Heart left ventricle (tissue), 16 donors: ENCODE data around the gene TTC27. TPM values are rescaled to one million over a fixed set of nuclear protein-coding genes. Genes with fewer than 3 reads are reported as not detected.
A peak's percentile ranks its signal among the peaks of the same experiment; 100 is the strongest.
"Not testable (repeated sequence)": the region's sequence is repeated elsewhere in the genome, so short reads cannot be mapped to it uniquely, and the experiment has no call there.

ENCODE experiments used
- ATAC-seq, 4 donors: fragments of 200-7000 bp; cut with Tn5 transposase; one replicate each; pipeline ENCODE4 v1.9.1; 2020 to 2022; ENCODE audit warnings: moderate library complexity in 4 of 4, mild to moderate bottlenecking in 3 of 4, moderate number of reproducible peaks in 1 of 4
- DNase-seq, 5 donors: peaks; one replicate each; pipeline ENCODE4 v3.0.0-alpha.2; 2020
- H3K27ac ChIP-seq, 12 donors: fragments of 200-600 bp; sonication (generic) in 4 of 12; one replicate each; pipeline versions ENCODE4 v1.5.0 to v1.8.0; 2016 to 2022; ENCODE audit warnings: mild to moderate bottlenecking in 2 of 12
- H3K27me3 ChIP-seq, 9 donors: fragments of 200-600 bp; sonication (generic) in 2 of 9; one replicate each; pipeline versions ENCODE4 v1.5.1 to v1.8.0; 2016 to 2022; ENCODE audit warnings: mild to moderate bottlenecking in 3 of 9
- H3K36me3 ChIP-seq, 9 donors: fragments of 200-600 bp; sonication (generic) in 2 of 9; one replicate each; pipeline versions ENCODE4 v1.5.0 to v1.8.0; 2018 to 2022; ENCODE audit warnings: mild to moderate bottlenecking in 2 of 9
- H3K4me1 ChIP-seq, 12 donors: fragments of 200-600 bp; sonication (generic) in 4 of 12; one replicate each; pipeline versions ENCODE4 v1.5.0 to v1.8.0; 2016 to 2022; ENCODE audit warnings: mild to moderate bottlenecking in 3 of 12
- H3K4me3 ChIP-seq, 12 donors: fragments of 200-600 bp; sonication (generic) in 4 of 12; one replicate each; pipeline versions ENCODE4 v1.5.0 to v1.8.0; 2017 to 2022; ENCODE audit warnings: mild to moderate bottlenecking in 9 of 12, moderate library complexity in 4 of 12
- H3K9me3 ChIP-seq, 12 donors: fragments of 200-600 bp; sonication (generic) in 4 of 12; one replicate each; pipeline versions ENCODE4 v1.5.0 to v1.8.0; 2016 to 2022; ENCODE audit warnings: mild to moderate bottlenecking in 1 of 12
- POLR2A ChIP-seq, 2 donors: fragments of 450-650 bp; IDR thresholded peaks; one replicate each; pipeline ENCODE4 v1.6.1; 2017; ENCODE audit warnings: antibody characterized with exemption in 2 of 2, mild to moderate bottlenecking in 2 of 2, moderate library complexity in 2 of 2
- WGBS, 4 donors: extraction: QIAGEN DNeasy Blood & Tissue Kit in 2 of 4; methylation state at CpG; one replicate each; pipeline versions ENCODE4 v1.1.5 to v1.1.7; 2013 to 2018; 5-methylcytosine and 5-hydroxymethylcytosine counted together
- intact Hi-C, 10 donors: fragments of 100-400 bp; cut with DNase I; formaldehyde crosslinking; loops; one replicate each; pipeline versions ENCODE4 v1.11.1 to v1.14.2; 2022
- polyA plus RNA-seq, 2 donors: library from polyadenylated mRNA; stranded (reverse); fragments of 200-250 nt; gene quantifications; one replicate each; pipeline ENCODE4 v1.2.3, GENCODE V29; 2013
- total RNA-seq, 9 donors: library from RNA; depleted of rRNA in 2 of 9; stranded (reverse); fragments of >200 nt in 2 of 9; fragmentation: NEBNext Ultra II Directional in 3 of 9; extraction: Animal tissue kit (Norgen Biotek cat#: 25700) in 3 of 9; gene quantifications; one replicate each; pipeline versions ENCODE4 v1.1.0 to v1.2.4, GENCODE V29; 2016 to 2023
- TF ChIP-seq, protein P1 (sequence below), 12 donors: fragments of 200-600 bp; sonication (generic) in 4 of 12; IDR thresholded peaks; one replicate each; pipeline versions ENCODE4 v1.5.0 to v1.8.0; 2018 to 2022; ENCODE audit warnings: antibody characterized with exemption in 12 of 12, mild to moderate bottlenecking in 5 of 12
- donor health status: ischemic (EF 13 %, LVEDD 7.1; RV severe dilation, severe dysfunction).
- donor health status: healthy with polysubstance abuse.
- donor health status: DM: no; HTN: yes; CAD: no.
- donor health status: DM: no; HTN: no; CAD: no.
- donor health status: ischemic (EF 25% LVEDD 6.9; RV normal size, moderate dysfunction).
- donor health status: ischemic (EF 25% LVEDD 5.7; RV mildly dilated, moderate dysfunction).
- donor health status: healthy.
- donor health status: DM: yes; HTN: yes; CAD: no.
- donor health status: ischemic (EF 35%, LVEDD 5.7; RV mildly dilated, moderate dysfunction).
- donor health status: nonischemic (EF 11% LVEDD 7.7; RV severe dilation, severe dysfunction).
- donor health status: DM: yes; HTN: yes; CAD: no.
- donor health status: PGD.
- donor health status: ischemic (EF 29% LVEDD 5.4; RV normal size, mild dysfunction).
- donor health status: nonischemic (EF 23%, LVEDD 6.1; RV moderate dilation, normal function).

TTC27 gene
- total and polyA plus RNA-seq, 11 donors, result 5.2 to 18.1 (median 11.0) TPM

DNA sequence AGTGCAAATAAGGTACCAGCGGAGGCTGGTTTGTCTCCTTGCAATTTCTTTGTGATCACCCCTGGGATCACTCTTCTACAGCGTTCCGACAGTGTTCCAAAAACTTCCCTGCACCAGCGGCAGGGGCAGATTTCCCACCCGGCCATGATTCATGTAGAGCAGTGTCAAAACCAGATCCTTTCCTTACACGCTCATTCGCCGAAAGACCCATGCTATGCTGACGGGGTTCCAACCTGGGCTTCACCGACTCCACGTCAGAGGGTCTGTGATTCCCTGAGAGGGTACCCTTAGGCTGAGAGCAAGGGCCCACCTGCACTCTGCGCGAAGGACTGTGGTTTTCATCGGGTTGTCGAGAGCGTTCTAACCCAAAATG lies 423 bp upstream of the TTC27 start:
- Histone ChIP-seq H3K4me3 (peak overlapping the region; percentile 68 to 95 (median 76)), H3K27me3 (no peaks in the 10 kb centered on the region), H3K27ac (peak overlapping the region in 11 of 12 donors; percentile 17 to 78 (median 67)), H3K4me1 (peaks cover 0 to 31% (median 17%) of the 10 kb centered on the region in 12 donors), H3K9me3 (no peaks in the 10 kb centered on the region), H3K36me3 (peaks cover 0 to 25% (median 21%) of the 10 kb centered on the region in 9 donors)
- intact Hi-C loops, result loop anchor here in 1 of 10 donors (10.0 kb wide), 1 partner anchor 397 kb away; no protein-coding TSS in a partner anchor
- ATAC-seq, result peak; percentile 25 to 63 (median 52)
- WGBS, 4 donors, result 1 to 7% (median 2%) methylated on average over 6 to 16 of the region's 16 CpGs
- TF ChIP-seq POLR2A (IDR thresholded peaks at IDR 0.05), result no peak
- TF ChIP-seq, protein P1, sequence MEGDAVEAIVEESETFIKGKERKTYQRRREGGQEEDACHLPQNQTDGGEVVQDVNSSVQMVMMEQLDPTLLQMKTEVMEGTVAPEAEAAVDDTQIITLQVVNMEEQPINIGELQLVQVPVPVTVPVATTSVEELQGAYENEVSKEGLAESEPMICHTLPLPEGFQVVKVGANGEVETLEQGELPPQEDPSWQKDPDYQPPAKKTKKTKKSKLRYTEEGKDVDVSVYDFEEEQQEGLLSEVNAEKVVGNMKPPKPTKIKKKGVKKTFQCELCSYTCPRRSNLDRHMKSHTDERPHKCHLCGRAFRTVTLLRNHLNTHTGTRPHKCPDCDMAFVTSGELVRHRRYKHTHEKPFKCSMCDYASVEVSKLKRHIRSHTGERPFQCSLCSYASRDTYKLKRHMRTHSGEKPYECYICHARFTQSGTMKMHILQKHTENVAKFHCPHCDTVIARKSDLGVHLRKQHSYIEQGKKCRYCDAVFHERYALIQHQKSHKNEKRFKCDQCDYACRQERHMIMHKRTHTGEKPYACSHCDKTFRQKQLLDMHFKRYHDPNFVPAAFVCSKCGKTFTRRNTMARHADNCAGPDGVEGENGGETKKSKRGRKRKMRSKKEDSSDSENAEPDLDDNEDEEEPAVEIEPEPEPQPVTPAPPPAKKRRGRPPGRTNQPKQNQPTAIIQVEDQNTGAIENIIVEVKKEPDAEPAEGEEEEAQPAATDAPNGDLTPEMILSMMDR (IDR thresholded peaks at IDR 0.05), result peak in 5 of 12 donors; percentile 21 to 42 (median 25)
- DNase-seq, result peak in 4 of 5 donors; percentile 30 to 57 (median 42)

DNA sequence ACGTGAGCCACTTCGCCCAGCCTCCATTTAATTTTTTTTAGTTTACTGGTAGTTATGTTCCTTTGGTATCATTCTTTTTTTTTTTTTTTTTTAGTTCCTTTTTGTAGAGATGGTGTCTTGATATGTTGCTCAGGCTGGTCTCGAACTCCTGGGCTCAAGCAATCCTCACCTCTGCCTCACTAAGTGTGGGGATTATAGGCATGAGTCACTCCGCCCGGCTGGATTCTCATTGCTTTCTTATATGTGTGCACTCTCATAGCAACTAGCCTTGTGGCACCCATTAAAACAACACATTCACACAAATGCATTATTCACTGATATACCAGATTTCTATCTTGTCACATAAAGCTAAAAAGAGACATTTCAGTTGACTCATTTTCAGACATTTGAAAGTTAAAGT lies 4.2 kb downstream of the TTC27 start:
- WGBS, 4 donors, result 86 to 91% (median 89%) methylated on average over 5 of the region's 5 CpGs
- H3K4me1 ChIP-seq, result peaks cover 0 to 22% (median 13%) of the 10 kb centered on the region in 12 donors
- H3K36me3 ChIP-seq, result peaks cover 0 to 72% (median 65%) of the 10 kb centered on the region in 9 donors
- DNase-seq, result no peak
- H3K4me3 ChIP-seq, result no peak overlapping the region
- no peaks in the 10 kb centered on the region for H3K9me3 ChIP-seq
- no peak for TF ChIP-seq POLR2A (IDR thresholded peaks at IDR 0.05)
- TF ChIP-seq, protein P1 (IDR thresholded peaks at IDR 0.05), result no peak
- no peak for ATAC-seq
- no peak overlapping the region for H3K27ac ChIP-seq
- intact Hi-C loops, result no loop called here
- H3K27me3 ChIP-seq, result no peaks in the 10 kb centered on the region

DNA sequence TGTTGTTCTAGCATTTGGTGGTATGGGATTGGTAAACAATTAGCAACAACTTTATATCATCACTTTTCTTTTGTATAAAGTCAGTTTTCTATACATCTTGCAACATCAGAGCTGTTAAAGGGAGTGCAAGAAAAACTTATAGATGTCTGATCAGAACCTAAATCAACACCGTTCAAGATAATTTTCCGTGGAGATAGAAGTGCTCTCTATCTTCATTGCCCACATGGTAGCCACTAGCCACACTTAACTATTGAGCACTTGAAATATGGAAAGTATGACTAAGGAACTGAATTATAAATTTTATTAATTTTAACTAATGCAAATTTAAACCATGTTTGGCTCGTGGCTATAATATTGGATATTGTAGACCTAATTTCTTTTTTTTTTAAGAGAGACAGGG lies 5.2 kb downstream of the TTC27 start:
- TF ChIP-seq POLR2A (IDR thresholded peaks at IDR 0.05), result no peak
- TF ChIP-seq, protein P1 (IDR thresholded peaks at IDR 0.05), result no peak
- peaks cover 0 to 81% (median 75%) of the 10 kb centered on the region in 9 donors for H3K36me3 ChIP-seq
- H3K27me3 ChIP-seq, result no peaks in the 10 kb centered on the region
- DNase-seq (no peak), ATAC-seq (no peak)
- no peak overlapping the region for H3K27ac ChIP-seq
- 86 to 92% (median 88%) methylated on average over 3 of the region's 3 CpGs for WGBS, 4 donors
- no peaks in the 10 kb centered on the region for H3K9me3 ChIP-seq
- H3K4me3 ChIP-seq, result no peak overlapping the region
- intact Hi-C loops, result no loop called here
- peaks cover 0 to 17% (median 10%) of the 10 kb centered on the region in 12 donors for H3K4me1 ChIP-seq

DNA sequence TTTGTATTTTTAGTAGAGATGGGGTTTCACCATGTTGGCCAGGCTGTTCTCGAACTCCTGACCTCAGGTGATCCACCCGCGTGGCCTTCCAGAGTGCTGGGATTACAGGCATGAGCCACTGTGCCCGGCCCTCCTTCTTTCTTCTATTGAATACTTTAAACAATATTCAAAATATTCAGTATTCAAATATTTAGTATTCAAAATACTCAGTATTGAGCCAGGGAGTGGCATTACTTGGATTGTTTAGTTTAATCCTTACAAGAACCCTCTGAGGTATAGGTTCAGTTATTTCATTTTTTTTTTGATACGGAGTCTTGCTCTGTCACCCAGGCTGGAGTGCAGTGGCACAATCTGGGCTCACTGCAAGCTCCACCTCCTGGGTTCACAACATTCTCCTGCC lies 10.7 kb downstream of the TTC27 start:
- H3K4me1 ChIP-seq, H3K4me3 ChIP-seq, H3K9me3 ChIP-seq, ATAC-seq, H3K27me3 ChIP-seq, DNase-seq, intact Hi-C loops, H3K27ac ChIP-seq: not testable (repeated sequence)
- 95 to 99% (median 96%) methylated on average over 5 of the region's 5 CpGs for WGBS, 4 donors
- H3K36me3 ChIP-seq, result peaks cover 0 to 100% (median 98%) of the 10 kb centered on the region in 9 donors

DNA sequence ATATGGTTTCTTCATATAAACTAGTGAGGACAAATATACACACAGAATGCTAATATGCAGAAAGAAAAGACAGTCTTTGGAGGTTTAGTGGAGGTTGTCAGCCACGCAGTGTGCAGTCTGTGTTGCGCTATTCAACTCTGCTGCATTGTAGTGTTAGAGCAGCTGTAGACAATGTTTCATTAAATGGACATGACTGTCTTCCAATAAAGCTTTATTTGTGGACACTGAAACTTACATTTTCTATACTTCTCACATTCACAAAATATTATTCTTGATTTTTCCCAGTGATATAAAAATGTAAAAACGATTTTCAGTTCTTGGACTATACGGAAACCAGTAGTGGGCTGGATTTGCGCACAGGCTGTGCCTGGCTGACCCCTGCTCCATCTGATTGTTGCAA lies 13.3 kb downstream of the TTC27 start:
- ATAC-seq (no peak), DNase-seq (no peak)
- Histone ChIP-seq H3K27me3 (no peaks in the 10 kb centered on the region), H3K9me3 (no peaks in the 10 kb centered on the region), H3K4me1 (no peaks in the 10 kb centered on the region), H3K27ac (no peak overlapping the region), H3K4me3 (no peak overlapping the region), H3K36me3 (peaks cover 0 to 99% (median 92%) of the 10 kb centered on the region in 9 donors)
- WGBS, 4 donors, result 96 to 98% (median 97%) methylated on average over 5 of the region's 5 CpGs
- TF ChIP-seq POLR2A (IDR thresholded peaks at IDR 0.05), result no peak
- TF ChIP-seq, protein P1 (IDR thresholded peaks at IDR 0.05), result no peak
- intact Hi-C loops, result no loop called here
